HG03095 (cell line): ENCODE measurements around the gene MCAM.

Experiments
- ATAC-seq: cut with Tn5 transposase; IDR thresholded peaks from one replicate; pipeline ENCODE4 v1.9.1; 2021; ENCODE audit warnings: moderate library complexity; ENCODE audit not compliant: unreplicated experiment

Gene MCAM

GRCh38 chr11:119345685-119346084, 28.8 kb upstream of the MCAM start:
- ATAC-seq = no peak

- ATAC-seq = no peak
These were observed 27.5 kb upstream of the MCAM start for GRCh38 chr11:119344291-119345010.

GRCh38 chr11:119343726-119344125, 26.8 kb upstream of the MCAM start:
- ATAC-seq = no peak

- no peak for ATAC-seq
These were observed 25.6 kb upstream of the MCAM start for GRCh38 chr11:119342362-119343130.

GRCh38 chr11:119342023-119342300, 25.0 kb upstream of the MCAM start:
- ATAC-seq = no peak

- ATAC-seq = no peak
These were observed 24.5 kb upstream of the MCAM start for GRCh38 chr11:119341222-119342022.

- ATAC-seq = no peak
These were observed 23.6 kb upstream of the MCAM start, which contains the start of gene C1QTNF5 for GRCh38 chr11:119340335-119341221. TSS of gene C1QTNF5 (minus strand) at chr11:119340883. CDS start at chr11:119340397, 486 bp downstream.

GRCh38 chr11:119339589-119340334, 22.8 kb upstream of the MCAM start:
- no peak for ATAC-seq

- no peak for ATAC-seq
These were observed 22.1 kb upstream of the MCAM start for GRCh38 chr11:119338965-119339588.

GRCh38 chr11:119338318-119338890, 21.5 kb upstream of the MCAM start:
- no peak for ATAC-seq

- ATAC-seq = no peak
These were observed 20.8 kb upstream of the MCAM start for GRCh38 chr11:119337581-119338317.

- no peak for ATAC-seq
These were observed 20.0 kb upstream of the MCAM start for GRCh38 chr11:119336744-119337469.

- no peak for ATAC-seq
These were observed 19.0 kb upstream of the MCAM start for GRCh38 chr11:119335655-119336543.

GRCh38 chr11:119335091-119335654, 18.2 kb upstream of the MCAM start:
- ATAC-seq = no peak

GRCh38 chr11:119334174-119334930, 17.4 kb upstream of the MCAM start, which contains the start of gene RNF26:
TSS of gene RNF26 (plus strand) at chr11:119334527. CDS start at chr11:119335123, 596 bp downstream.
- peak; percentile 92 for ATAC-seq
